Pulmonary artery endothelial cell (primary cell): Measurements from ENCODE around the gene RSPH6A. TPM values are rescaled to one million over a fixed set of nuclear protein-coding genes. Genes with fewer than 3 reads are reported as not detected.
"Not testable (repeated sequence)": the region's sequence is repeated elsewhere in the genome, so short reads cannot be mapped to it uniquely, and the experiment has no call there.

Experiments used
- DNase-seq: peaks from one replicate; pipeline ENCODE4 v3.0.0-alpha.2; 2011; ENCODE audit warnings: low read depth, low spot score
- total RNA-seq: library from RNA; depleted of rRNA; stranded (reverse); fragments of >200 nt; gene quantifications from 2 replicates; pipeline ENCODE4 v1.2.3, GENCODE V29; 2014

Gene RSPH6A
- total RNA-seq, 1 donor from 2014 or later = 0.07 TPM

DNA sequence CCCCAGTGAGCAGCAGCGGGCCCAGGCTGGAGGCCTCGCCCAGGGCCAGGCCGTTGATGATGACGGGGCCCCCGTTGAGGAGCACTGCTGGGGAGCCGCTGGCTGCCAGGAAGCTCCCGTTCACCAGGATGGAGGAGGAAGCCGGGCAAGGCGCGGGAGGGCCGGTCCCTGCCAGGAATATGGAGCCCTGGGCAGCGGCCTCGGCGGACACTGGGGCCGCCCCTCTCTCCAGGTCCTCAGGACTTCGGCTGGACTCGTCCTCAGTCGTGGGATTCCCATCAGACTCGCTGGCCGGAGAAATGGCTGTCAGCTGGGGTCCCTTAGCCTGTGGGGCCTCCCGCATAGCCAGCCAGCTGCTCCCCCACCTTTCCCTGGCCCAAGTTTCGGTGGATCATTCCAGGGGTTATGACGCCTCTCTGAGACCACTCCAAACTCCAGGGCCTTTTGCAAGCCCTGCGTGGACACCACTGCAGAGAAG lies 48.2 kb downstream of the RSPH6A start:
- no peak for DNase-seq

DNA sequence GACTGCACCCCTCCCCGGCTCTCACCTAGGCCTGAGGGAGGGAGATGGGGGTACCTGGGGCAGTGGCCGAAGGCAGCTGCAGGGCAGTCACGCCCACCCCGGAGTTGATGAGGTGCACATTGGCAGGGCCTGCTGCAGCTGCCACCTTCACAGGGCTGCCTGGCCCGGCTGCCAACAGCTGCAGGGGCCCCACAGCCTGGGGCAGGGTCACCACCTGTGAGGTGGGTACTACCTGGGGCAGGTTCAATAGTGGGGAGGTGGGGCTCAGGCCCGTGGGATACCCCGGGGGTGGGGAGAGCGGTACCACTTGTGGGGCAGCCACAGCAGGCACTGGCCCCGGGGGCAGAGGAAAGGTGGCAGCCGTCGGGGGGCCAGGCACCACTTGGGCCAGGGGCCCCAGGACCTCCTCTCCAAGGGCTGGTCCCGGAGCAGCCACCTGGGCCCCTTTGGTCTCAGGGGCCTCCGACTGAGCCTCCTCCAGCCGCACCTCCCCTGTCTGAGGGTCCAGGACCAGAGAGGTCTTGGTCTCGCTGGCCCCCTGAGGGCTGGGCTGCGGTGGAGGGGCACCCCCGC lies 48.7 kb downstream of the RSPH6A start:
- DNase-seq = no peak

DNA sequence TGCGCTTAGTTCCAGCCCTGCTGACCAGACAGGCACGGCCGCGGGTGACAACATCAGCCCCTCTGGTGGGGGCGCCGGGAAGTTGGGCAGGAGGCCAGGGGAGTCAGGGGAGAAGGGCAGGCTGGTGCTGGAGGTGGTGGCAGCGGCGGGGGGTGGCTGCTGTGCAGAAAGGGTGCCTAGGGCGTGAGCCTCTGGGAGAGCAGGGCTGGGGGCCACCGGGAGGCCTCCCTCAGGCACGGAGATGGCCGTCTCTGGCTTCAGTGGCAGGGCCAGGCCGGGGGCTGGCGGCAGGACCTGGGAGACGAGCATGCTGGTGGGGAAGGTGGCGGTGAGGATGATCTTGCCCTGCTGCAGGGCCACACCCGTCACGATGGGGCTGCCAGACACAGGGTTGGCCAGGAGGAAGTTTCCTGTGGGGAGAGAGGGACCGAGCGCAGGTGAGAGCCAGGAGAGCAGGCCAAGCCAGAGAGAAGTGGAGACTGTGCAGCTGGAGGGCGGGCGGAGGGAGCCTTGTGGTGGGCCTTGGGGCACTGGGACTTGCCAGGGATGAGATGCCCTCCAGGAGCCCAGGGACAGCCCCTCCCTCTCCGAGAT lies 49.3 kb downstream of the RSPH6A start:
- DNase-seq = no peak

DNA sequence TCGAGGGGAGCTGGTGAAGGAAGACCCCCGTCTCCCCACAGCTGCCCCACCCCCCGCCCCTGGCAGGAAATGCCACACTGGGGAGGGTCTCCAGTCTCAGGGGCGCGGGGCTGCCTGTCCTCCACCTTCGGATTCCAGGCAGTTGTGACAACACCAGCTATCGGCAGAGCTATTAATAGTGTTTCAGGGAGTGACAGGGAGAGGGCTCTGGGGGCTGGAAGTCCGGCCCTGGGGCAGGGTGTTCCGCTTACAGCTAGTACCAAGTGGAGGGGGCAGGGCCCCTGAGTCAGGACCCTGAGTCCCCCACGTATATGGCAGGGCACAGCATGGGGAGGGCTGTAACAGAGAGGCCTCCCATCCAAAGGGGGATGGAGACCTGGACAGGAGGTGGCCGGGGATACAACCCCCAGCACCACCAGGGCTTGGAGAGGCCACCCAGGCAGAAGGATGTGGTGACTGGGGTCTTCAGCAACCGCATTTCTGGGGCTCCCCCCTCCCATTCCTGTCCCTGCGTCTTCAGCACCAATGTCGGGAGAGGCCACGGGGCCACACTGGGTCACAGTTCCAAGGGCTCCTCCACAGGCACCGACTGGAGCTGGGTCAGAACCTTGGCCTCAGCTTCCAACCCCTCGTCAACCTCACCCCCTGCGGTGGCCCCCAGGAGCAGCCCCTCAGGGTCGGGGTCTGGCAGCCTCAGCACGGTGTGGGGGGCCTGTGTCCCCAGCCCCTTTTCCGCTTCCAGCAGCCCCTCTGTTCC lies 50.0 kb downstream of the RSPH6A start:
- DNase-seq = no peak

DNA sequence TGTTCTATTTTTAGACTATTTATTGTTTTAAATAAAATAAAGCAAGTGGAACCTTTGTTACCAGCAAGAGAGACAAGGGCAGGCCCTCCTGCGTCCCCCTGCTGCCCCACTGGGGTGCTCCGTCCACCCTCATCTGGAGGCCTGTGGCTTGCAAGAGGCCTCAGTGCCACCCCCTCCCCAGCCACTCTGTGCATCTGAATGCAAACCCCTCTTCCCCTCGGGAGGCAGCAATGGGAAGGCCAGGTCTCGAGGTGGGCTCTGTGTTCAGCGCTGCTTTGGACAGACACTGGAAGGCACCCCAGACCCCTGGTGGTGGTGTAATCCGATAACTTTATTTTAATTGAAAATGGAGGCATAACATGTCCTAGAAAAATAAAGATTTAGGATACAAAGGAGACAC lies 50.6 kb downstream of the RSPH6A start:
- DNase-seq = no peak

DNA sequence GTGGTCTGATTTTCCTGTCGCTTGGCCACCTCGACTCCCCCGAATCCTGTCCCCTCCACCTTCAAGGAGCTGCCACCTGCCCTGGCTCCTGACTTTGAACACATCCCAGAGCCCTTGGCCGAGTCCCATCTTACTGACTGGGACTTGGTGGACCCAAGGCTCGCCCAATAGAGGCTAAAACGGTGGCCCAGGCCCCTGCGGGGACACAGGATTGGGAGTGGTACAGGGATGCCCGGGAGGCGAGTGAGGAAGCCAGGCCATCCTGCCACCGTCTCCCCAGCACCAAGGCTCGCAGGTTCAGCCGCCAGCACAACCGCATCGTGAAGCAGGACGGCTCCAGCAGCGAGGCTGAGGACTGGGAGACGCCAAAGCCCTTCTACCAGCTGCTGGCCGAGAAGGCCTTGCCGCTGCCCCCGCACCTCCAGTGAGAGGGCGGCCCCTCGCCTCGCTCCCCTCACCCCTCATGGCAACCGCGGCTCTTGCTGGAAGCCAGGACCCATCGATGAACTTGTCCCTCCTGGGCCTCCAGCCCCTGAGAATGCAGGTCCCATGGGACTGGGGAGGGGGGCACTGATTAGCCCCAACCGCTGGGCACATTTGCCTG lies 51.3 kb downstream of the RSPH6A start:
- no peak for DNase-seq

DNA sequence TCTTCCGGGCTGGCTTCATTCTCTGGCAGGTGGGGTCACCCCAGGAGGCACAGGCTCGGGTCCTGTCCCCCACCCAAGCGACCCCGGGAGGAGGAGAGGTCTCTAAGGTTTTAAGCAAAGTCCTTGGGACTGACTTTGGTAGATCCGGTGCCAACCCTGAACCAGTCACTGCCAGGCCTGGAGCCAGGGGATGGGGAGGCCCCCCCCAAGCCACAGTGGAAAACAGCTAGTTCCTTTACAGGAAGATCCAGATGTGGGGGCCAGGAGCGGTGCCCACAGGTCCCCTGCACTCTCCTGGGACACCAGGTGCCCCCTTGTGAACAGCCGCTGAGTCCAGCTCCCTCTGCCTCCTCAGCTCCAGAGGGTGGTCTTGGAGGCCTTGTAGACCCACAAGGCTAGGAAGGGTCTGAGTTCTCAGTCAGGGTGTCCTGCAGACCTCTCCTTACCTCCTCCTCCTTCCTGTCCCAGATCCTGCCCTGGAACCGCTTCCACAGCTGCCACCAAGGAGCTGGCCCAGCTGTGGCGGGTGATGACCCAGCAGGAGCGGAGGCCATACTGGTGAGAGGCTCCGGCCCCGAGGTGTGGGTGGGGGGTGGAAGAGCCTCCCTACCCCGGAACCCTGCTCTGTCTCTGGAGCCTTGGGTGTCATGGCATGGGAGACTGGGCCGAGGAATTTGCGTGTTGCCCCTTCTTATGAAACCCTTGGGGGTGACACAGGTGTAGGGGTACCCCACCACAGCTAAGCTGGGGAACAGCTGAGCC lies 52.1 kb downstream of the RSPH6A start:
- no peak for DNase-seq

DNA sequence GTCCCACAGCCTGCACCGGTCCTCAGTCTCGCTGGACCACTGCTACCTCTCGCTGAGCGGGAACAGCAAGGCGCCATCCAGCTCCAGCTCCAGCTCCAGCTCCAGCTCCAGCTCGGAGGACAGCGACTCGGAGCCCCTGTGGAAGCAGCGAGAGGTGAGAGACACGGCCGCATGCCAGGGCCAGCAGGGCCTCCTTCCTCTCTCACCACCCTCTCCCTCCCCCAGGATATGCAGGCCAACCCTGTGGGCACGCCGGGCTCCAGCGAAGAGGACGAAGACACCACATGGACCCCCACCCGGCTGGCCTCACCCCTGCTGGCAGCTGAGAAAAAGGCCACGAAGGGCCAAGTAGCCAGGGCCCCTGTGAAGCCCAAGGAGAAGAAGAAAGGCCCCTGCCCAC lies 53.4 kb downstream of the RSPH6A start:
- no peak for DNase-seq

GRCh38 chr19:45758921-45759320 lies 56.2 kb downstream of the RSPH6A start:
- no peak for DNase-seq

DNA sequence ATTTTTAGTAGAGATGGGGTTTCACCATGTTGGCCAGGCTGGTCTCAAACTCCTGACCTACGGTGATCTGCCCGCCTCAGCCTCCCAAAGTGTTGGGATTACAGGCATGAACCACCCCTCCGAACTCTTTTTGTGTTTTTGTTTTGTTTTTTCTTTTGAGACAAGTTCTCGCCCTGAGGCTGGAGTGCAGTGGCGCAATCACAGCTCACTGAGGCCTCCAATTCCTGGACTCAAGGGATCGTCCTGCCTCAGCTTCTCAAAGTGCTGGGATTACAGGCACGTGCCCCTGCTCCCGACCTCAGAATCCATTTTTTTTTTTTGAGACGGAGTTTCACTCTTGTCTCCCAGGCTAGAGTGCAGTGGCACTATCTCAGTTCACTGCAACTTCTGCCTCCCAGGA lies 57.4 kb downstream of the RSPH6A start:
- no peak for DNase-seq

GRCh38 chr19:45754323-45754722 lies 60.8 kb downstream of the RSPH6A start:
- DNase-seq = no peak

- DNase-seq = no peak
These were observed 61.6 kb downstream of the RSPH6A start for GRCh38 chr19:45753548-45753947.

DNA sequence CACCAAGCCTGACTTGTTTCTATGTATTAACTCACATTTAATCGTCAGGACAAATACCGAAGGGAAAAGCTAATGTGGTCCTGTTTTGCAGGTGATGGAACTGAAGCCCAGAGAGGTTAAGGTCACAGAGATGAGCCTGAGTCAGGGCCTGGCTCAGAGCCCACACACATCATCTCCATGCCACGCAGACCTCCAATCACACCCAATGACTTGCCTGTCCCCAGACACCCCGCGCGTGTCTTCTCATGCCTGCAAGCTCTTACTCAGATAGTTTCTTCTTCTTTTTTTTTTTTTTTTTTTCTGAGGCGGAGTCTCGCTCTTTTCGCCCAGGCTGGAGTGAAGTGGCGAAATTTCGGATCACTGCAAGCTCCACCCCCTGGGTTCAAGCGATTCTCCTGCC lies 62.5 kb downstream of the RSPH6A start:
- no peak for DNase-seq

- DNase-seq = not testable (repeated sequence)
These were observed 63.6 kb downstream of the RSPH6A start for GRCh38 chr19:45751483-45751882.

DNA sequence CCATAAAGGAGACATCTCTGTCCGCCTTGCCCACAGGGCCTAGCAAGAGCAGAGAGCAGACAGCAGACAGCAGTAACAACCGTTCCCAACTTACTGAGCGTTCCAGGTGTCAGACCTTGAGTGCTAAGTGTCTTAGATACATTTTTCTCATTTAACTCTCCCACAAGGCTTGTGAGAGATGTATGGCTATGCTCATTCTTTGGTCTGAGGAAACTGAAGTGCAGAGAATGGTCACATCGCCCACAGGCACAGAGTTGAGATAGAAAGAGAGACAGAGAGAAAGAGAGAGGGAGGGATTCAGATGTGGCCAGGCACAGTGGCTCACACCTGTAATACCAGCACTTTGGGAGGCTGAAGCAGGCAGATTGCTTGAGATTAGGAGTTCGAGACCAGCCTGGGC lies 67.6 kb downstream of the RSPH6A start:
- DNase-seq = no peak

- DNase-seq = no peak
These were observed 68.2 kb downstream of the RSPH6A start for GRCh38 chr19:45746866-45747265.

Other genes with a start within 250 kb of the RSPH6A start
- 6.0 and 9.7 TPM in 2 replicates for gene OPA3, start 230.5 kb downstream of the RSPH6A start, total RNA-seq
- gene GPR4, start 213.1 kb downstream of the RSPH6A start, total RNA-seq = 4.0 and 5.7 TPM in 2 replicates
- 22.2 and 35.6 TPM in 2 replicates for gene EML2, start 175.9 kb downstream of the RSPH6A start, total RNA-seq
- under 0.01 TPM in 1 of 2 replicates, not detected in the other for gene GIPR, start 147.1 kb downstream of the RSPH6A start, total RNA-seq
- 324 and 581 TPM in 2 replicates for gene SNRPD2, start 123.4 kb downstream of the RSPH6A start, total RNA-seq
- gene QPCTL, start 122.6 kb downstream of the RSPH6A start, total RNA-seq = 18.7 and 23.3 TPM in 2 replicates
- gene FBXO46, start 84.4 kb downstream of the RSPH6A start, total RNA-seq = 5.3 and 6.5 TPM in 2 replicates
- gene MEIOSIN, start 81.9 kb downstream of the RSPH6A start, total RNA-seq = not detected in 2 replicates
- 3.4 and 5.6 TPM in 2 replicates for gene SIX5, start 46.1 kb downstream of the RSPH6A start, total RNA-seq
- 6.0 and 9.0 TPM in 2 replicates for gene DMPK, start 32.8 kb downstream of the RSPH6A start, total RNA-seq
- 27.2 and 37.3 TPM in 2 replicates for gene DMWD, start 22.5 kb downstream of the RSPH6A start, total RNA-seq
- 34.1 and 43.3 TPM in 2 replicates for gene SYMPK, start 47.8 kb upstream of the RSPH6A start, total RNA-seq
- not detected in 2 replicates for gene FOXA3, start 49.0 kb upstream of the RSPH6A start, total RNA-seq
- 23.1 and 24.3 TPM in 2 replicates for gene IRF2BP1, start 70.8 kb upstream of the RSPH6A start, total RNA-seq
- gene MYPOP, start 87.3 kb upstream of the RSPH6A start, total RNA-seq = 0.79 and 1.4 TPM in 2 replicates
- gene NANOS2, start 99.5 kb upstream of the RSPH6A start, total RNA-seq = not detected in 2 replicates
- gene NOVA2, start 158.6 kb upstream of the RSPH6A start, total RNA-seq = 3.4 and 4.0 TPM in 2 replicates
- gene CCDC61, start 180.2 kb upstream of the RSPH6A start, total RNA-seq = 7.3 and 9.5 TPM in 2 replicates
- not detected in 2 replicates for gene PGLYRP1, start 207.7 kb upstream of the RSPH6A start, total RNA-seq
- 0.07 TPM in 1 of 2 replicates, not detected in the other for gene IGFL4, start 225.7 kb upstream of the RSPH6A start, total RNA-seq